ENCODE measurements around the gene SH3BGR.

Gene SH3BGR

GRCh38 chr21:39542736-39543135, 91.0 kb downstream of the SH3BGR start:
- DNase-seq (ENCODE audit: low read depth) = no peak
- TF ChIP-seq CTCF (conservative IDR thresholded peaks at IDR 0.05; ENCODE audit: low read depth, low read length) = no peak

DNA sequence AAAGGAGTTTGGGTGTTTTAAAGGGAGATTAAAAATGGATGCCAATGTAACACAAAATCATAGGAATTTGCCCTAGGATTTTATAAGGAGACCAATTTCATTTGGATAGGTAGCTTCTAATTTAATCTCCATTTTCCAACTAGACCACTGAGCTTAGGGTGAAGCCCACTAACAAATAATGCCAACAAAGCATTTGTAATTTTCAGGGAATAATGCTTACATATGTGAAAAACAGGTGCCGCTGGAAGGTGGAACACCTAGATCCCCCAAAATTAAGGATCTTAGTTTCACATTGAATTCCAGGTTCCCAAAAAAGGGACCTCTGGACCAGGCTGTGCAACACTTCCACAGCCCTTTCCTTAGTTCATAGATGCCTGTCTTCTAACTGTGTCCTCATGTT, 94.8 kb downstream of the SH3BGR start:
- H3K4me3 ChIP-seq (ENCODE audit: low read depth, low read length) = no peak overlapping the region
- no peak for DNase-seq (ENCODE audit: low read depth)
- no peak for TF ChIP-seq CTCF (conservative IDR thresholded peaks at IDR 0.05; ENCODE audit: low read depth, low read length)

More at GRCh38 chr21:39542736-39543135, 91.0 kb downstream of the SH3BGR start:
- H3K4me3 ChIP-seq (ENCODE audit: low read depth, low read length) = no peak overlapping the region

GRCh38 chr21:39552856-39553255, 101.1 kb downstream of the SH3BGR start:
- no peak for TF ChIP-seq CTCF (conservative IDR thresholded peaks at IDR 0.05; ENCODE audit: low read depth, low read length)
- H3K4me3 ChIP-seq (ENCODE audit: low read depth, low read length) = no peak overlapping the region
- no peak for DNase-seq (ENCODE audit: low read depth)

GRCh38 chr21:39553331-39553730, 101.6 kb downstream of the SH3BGR start:
- H3K4me3 ChIP-seq (ENCODE audit: low read depth, low read length) = no peak overlapping the region
- TF ChIP-seq CTCF (conservative IDR thresholded peaks at IDR 0.05; ENCODE audit: low read depth, low read length) = no peak
- DNase-seq (ENCODE audit: low read depth) = no peak

- no peak overlapping the region for H3K4me3 ChIP-seq (ENCODE audit: low read depth, low read length)
- TF ChIP-seq CTCF (conservative IDR thresholded peaks at IDR 0.05; ENCODE audit: low read depth, low read length) = no peak
- no peak for DNase-seq (ENCODE audit: low read depth)
Measured at GRCh38 chr21:39555911-39556590, 104.3 kb downstream of the SH3BGR start.

DNA sequence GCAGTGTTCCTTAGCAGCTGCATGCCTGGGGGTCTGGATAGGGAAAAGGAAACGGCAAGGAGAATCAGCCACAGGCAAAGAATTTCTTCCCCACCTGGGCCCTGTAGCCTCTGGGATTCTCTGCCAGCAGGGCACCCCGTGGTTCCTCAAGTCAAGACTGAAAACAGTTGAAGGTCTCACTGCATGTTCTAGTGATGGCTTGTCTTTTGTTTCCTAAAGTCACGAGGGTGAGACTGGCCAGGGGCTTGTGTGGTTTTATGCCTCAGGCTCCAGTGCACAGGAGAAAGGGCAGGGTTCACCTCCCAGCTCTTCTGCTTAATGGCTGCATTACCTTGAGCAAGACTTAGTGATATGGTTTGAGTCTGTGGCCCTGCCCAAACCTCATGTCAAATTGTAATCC, 107.7 kb downstream of the SH3BGR start:
- no peak for TF ChIP-seq CTCF (conservative IDR thresholded peaks at IDR 0.05; ENCODE audit: low read depth, low read length)
- no peak overlapping the region for H3K4me3 ChIP-seq (ENCODE audit: low read depth, low read length)
- DNase-seq (ENCODE audit: low read depth) = no peak

DNA sequence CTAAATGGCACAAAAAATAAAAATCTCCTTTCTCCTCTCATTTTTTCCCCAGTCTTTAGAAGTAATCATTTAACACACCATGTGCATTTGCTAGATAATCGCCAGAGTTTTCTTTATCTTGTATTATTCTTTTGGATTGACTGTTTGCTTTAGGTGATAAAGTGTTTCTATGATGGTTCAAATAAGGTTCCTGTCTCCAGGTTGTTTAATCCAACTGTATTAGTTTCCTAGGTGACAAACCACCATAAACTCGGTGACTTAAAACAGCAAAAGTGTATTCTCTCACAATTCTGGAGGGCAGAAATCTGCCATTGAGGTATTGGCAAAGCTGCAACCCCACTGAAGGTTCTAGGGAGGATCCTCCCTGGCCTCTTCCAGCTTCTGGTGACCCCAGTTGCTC, 109.4 kb downstream of the SH3BGR start:
- no peak for TF ChIP-seq CTCF (conservative IDR thresholded peaks at IDR 0.05; ENCODE audit: low read depth, low read length)
- H3K4me3 ChIP-seq (ENCODE audit: low read depth, low read length) = no peak overlapping the region
- DNase-seq (ENCODE audit: low read depth) = no peak
